DOHH2 (cell line): ENCODE results near the gene INPP4B.

Source experiments
- EZH2phosphoT487 ChIP-seq: fragments of 200-600 bp; sonication (generic); IDR thresholded peaks from 2 replicates; pipeline ENCODE4 v1.6.1; 2017; ENCODE audit warnings: borderline replicate concordance, mild to moderate bottlenecking, antibody characterized with exemption, low read length, moderate library complexity, mixed read lengths
- TF ChIP-seq, protein P1 (sequence below): fragments of 200-600 bp; sonication (generic); IDR thresholded peaks from one replicate; pipeline ENCODE4 v1.5.1; 2014; ENCODE audit warnings: antibody characterized with exemption, mild to moderate bottlenecking, low read depth, low read length; ENCODE audit not compliant: poor library complexity, severe bottlenecking

DNA sequence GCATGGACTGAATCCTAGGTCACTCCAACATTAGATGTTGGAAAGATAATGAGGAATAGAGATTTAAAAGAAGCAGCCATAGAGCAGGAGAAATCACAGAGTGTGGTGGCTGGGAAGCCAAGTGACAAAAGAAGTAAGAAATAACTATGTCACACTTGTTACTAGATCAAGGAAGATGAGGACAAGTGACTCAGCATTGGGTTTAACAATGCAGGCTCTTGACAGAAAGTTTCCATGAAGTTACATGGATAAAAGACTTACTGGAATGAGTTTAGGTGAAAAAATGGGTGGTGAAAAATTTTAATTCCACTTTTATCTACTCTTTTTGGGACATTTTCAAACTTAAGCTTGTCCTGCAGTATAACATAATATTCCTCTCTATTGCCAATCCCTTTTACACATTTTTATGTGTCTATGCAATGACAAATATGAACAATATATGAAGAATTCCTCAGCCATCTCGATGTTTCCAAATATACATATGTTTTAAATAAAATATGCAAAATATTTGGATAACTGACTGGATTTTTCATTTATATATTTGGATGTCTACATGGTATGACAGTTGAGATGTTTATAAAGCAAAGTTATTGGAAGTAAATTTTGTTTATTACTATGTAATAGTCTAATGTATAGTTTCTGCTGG is 747.1 kb downstream of the INPP4B start:
- TF ChIP-seq, protein P1, sequence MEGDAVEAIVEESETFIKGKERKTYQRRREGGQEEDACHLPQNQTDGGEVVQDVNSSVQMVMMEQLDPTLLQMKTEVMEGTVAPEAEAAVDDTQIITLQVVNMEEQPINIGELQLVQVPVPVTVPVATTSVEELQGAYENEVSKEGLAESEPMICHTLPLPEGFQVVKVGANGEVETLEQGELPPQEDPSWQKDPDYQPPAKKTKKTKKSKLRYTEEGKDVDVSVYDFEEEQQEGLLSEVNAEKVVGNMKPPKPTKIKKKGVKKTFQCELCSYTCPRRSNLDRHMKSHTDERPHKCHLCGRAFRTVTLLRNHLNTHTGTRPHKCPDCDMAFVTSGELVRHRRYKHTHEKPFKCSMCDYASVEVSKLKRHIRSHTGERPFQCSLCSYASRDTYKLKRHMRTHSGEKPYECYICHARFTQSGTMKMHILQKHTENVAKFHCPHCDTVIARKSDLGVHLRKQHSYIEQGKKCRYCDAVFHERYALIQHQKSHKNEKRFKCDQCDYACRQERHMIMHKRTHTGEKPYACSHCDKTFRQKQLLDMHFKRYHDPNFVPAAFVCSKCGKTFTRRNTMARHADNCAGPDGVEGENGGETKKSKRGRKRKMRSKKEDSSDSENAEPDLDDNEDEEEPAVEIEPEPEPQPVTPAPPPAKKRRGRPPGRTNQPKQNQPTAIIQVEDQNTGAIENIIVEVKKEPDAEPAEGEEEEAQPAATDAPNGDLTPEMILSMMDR, result no peak
- TF ChIP-seq EZH2phosphoT487, result no peak
